ENCODE data around the gene FAT2.

The FAT2 gene

DNA sequence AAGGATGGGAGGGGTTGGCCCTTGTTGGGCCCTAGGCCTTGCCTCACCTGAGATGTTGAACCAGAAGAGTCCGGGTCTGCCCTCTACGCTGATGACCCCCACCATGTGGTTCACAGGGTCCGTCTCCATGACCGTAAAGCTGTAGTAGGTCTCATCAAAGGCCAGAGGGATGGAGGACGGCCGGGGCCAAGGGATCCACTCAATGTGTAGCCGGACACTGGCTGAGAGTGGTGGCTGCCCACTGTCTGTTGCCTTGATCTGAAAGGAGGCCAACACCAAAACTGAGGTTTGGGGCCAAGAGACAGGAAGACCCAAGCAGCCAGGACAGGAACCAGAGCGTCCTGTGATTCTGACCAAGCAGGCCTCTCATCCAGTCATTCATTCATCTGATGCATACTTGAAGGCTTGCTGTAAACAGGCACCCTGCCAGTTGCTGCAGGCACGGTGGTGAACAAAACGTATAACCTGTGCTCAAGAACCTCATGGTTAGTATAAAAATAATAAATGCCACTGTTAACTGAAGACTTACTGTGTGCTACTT is 37.9 kb downstream of the FAT2 start:
- no peak for DNase-seq

DNA sequence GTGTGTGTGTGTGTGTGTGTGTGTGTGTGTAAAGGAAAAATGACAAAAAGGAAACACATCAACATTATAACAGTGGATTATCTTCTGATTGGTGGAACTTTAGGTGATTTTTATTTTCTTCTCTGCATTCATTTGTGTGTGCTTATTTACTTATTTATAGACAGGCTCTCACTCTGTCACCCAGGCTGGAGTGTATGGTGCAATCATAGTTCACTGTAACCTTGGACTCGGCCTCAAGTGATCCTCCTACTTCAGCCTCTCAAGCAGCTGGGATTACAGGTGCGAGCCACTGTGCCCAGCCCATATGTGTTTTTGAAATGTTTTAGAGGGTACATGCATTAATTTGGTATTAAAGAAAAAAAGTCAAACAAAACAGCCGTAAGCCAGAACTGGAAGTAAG is 39.1 kb downstream of the FAT2 start:
- DNase-seq, result no peak

DNA sequence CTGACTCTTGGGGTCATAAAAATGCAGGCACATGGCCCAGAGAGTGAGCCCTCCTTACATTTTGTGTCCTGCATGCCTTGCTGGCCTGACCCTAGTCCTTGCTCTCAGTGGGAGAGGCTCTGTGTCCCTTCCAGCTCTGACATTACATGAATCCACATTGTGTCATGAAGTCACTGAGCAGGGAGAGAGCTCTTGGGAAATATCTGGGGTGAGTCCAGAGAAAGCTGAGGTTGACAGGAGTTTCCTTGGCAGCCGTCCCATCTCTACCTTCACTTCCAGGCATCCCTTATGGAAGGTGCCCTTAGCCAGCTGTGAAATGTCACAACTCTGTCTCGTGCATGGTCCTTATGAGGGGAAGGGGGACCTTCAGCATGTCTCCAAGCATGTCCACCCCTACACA is 41.0 kb downstream of the FAT2 start:
- no peak for DNase-seq

DNA sequence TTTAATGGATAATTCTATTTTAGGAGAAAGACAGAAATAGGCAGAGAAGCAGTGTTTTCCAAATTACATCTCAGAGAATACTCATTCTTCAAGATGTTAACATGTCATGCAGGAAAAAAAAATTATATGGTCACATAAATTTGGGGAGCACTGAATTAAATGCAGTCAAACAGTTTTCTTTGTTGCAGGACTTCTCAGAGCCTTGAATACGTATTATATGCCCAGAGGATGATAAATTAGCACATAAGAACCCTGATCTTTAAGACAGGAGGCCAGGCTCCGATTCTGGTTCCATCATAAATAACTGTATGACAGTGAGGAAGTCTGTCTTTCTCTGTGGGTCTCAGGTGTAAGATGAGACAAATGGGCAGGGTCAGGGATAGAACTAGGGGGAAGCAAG is 41.4 kb downstream of the FAT2 start:
- DNase-seq, result no peak

DNA sequence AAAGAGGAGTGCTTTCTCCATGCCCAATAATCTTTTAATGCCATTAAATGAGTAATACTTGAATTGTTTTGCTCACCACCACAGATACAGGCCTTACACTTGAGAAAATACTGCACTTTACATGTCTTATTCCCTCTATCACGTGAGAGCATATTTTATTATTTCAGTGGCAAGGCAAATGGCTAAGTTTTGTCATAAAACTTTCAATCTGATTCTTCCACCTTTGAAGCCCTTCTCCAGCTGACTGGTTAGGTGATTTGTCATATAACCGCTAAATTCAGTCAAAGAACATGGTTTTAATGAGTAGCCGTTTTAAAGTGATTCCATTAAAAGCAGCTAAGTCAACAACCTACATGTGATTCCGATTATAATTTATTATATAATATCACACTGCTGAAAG is 43.8 kb downstream of the FAT2 start:
- DNase-seq, result no peak

DNA sequence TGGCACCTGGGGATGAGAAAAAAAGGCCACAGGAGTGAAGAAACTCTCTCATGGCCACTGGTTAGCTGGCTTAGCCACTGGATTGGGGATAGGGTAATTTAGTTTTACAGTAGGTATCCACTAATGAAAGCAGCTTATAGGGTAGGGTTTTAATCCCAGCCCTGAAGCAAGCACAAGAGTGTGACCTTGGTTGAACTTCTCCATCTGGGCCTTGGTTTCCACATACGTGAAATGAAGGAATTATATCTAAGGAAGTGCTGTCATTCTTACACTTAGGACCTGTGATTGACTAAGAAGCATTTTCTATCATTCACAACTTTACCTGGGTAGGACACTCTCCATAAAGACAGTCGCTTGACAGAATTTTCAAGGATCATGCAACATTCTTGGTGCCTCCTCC is 49.6 kb downstream of the FAT2 start:
- no peak for DNase-seq

All from NCI-H526 treated with DMSO at 0.1 percent for 48 hours (cell line).